ENCODE data around the gene SNAPC4. TPM values are rescaled to one million over a fixed set of nuclear protein-coding genes. Genes with fewer than 3 reads are reported as not detected.

The SNAPC4 gene
- total and polyA plus RNA-seq, 2 donors (not counting 1 experiment from before 2014, with no cell fraction given): 1.8 to 3.8 TPM

GRCh38 chr9:136441681-136442245, 41.8 kb upstream of the SNAPC4 start:
- TF ChIP-seq CTCF (conservative IDR thresholded peaks at IDR 0.05 in 1 of 2, IDR thresholded peaks at IDR 0.05 in 1 of 2; ENCODE audit: low read depth in 1 of 2, low read length in 2 of 2) (no peak), EZH2 (IDR thresholded peaks at IDR 0.05; ENCODE audit: low read length, missing control alignments) (no peak)
- peaks cover 13% of the 10 kb centered on the region for H3K4me1 ChIP-seq (ENCODE audit: control insufficient read depth, extremely low read depth, insufficient read depth, low read length)
- H3K79me2 ChIP-seq (ENCODE audit: control insufficient read depth, insufficient read depth, low read length): peaks cover 23% of the 10 kb centered on the region
- H3K4me2 ChIP-seq (ENCODE audit: extremely low read depth, insufficient read depth, low read length): no peak overlapping the region
- H4K20me1 ChIP-seq (ENCODE audit: control insufficient read depth, extremely low read depth, insufficient read depth, low read length): no peaks in the 10 kb centered on the region
- H3K4me3 ChIP-seq (replicated peaks in 1 of 4; ENCODE audit: control extremely low read depth in 1 of 4, insufficient read depth in 1 of 4, low read depth in 3 of 4, low read length in 4 of 4): no peak overlapping the region
- no peak overlapping the region for H2AFZ ChIP-seq (ENCODE audit: low read length)
- no peak overlapping the region for H3K27ac ChIP-seq (ENCODE audit: insufficient read depth, low read length)
- peaks cover 33% of the 10 kb centered on the region for H3K36me3 ChIP-seq (ENCODE audit: control insufficient read depth, insufficient read depth, low read length)
- no peak overlapping the region for H3K9ac ChIP-seq (ENCODE audit: insufficient read depth, low read length)
- no peaks in the 10 kb centered on the region for H3K9me3 ChIP-seq (ENCODE audit: control insufficient read depth, insufficient read depth, low read depth, low read length)
- no peak for DNase-seq (ENCODE audit: low read depth in 2 of 2)
- no peaks in the 10 kb centered on the region for H3K27me3 ChIP-seq (ENCODE audit: control insufficient read depth, insufficient read depth, low read length)

GRCh38 chr9:136441191-136441680, 41.3 kb upstream of the SNAPC4 start:
- H3K36me3 ChIP-seq (ENCODE audit: control insufficient read depth, insufficient read depth, low read length): peaks cover 30% of the 10 kb centered on the region

GRCh38 chr9:136439481-136440408, 39.8 kb upstream of the SNAPC4 start, which contains the start of gene INPP5E:
Gene INPP5E, minus strand, starts transcription at chr9:136439845. Its CDS starts 426 bp downstream, at chr9:136439419.
- Histone ChIP-seq H3K9ac (ENCODE audit: insufficient read depth, low read length) (peak within 1 kb of the TSS; percentile 85), H3K4me2 (ENCODE audit: extremely low read depth, insufficient read depth, low read length) (peak within 1 kb of the TSS; percentile 90), H3K27me3 (ENCODE audit: control insufficient read depth, insufficient read depth, low read length) (no peaks in the 10 kb centered on the region), H3K9me3 (ENCODE audit: control insufficient read depth, insufficient read depth, low read depth, low read length) (no peaks in the 10 kb centered on the region), H3K79me2 (ENCODE audit: control insufficient read depth, insufficient read depth, low read length) (peaks cover 42% of the 10 kb centered on the region), H2AFZ (ENCODE audit: low read length) (no peak within 1 kb of the TSS), H3K36me3 (ENCODE audit: control insufficient read depth, insufficient read depth, low read length) (peaks cover 25% of the 10 kb centered on the region), H3K27ac (ENCODE audit: insufficient read depth, low read length) (peak within 1 kb of the TSS; percentile 77), H3K4me1 (ENCODE audit: control insufficient read depth, extremely low read depth, insufficient read depth, low read length) (peaks cover 13% of the 10 kb centered on the region), H3K4me3 (replicated peaks in 1 of 4; ENCODE audit: control extremely low read depth in 1 of 4, insufficient read depth in 1 of 4, low read depth in 3 of 4, low read length in 4 of 4) (peak within 1 kb of the TSS; percentile 73 to 83 (median 78)), H4K20me1 (ENCODE audit: control insufficient read depth, extremely low read depth, insufficient read depth, low read length) (no peaks in the 10 kb centered on the region)
- DNase-seq (ENCODE audit: low read depth in 2 of 2): peak; percentile 64 to 69
- peak; percentile 31 to 38 for TF ChIP-seq CTCF (conservative IDR thresholded peaks at IDR 0.05 in 1 of 2, IDR thresholded peaks at IDR 0.05 in 1 of 2; ENCODE audit: low read depth in 1 of 2, low read length in 2 of 2)
- no peak for TF ChIP-seq EZH2 (IDR thresholded peaks at IDR 0.05; ENCODE audit: low read length, missing control alignments)

More at GRCh38 chr9:136441191-136441680, 41.3 kb upstream of the SNAPC4 start:
- DNase-seq (ENCODE audit: low read depth in 2 of 2): peak in 1 of 2 donors; percentile 81
- H3K4me2 ChIP-seq (ENCODE audit: extremely low read depth, insufficient read depth, low read length): no peak overlapping the region
- H3K27ac ChIP-seq (ENCODE audit: insufficient read depth, low read length): no peak overlapping the region
- H3K27me3 ChIP-seq (ENCODE audit: control insufficient read depth, insufficient read depth, low read length): no peaks in the 10 kb centered on the region
- no peak overlapping the region for H3K9ac ChIP-seq (ENCODE audit: insufficient read depth, low read length)
- no peak overlapping the region for H3K4me3 ChIP-seq (replicated peaks in 1 of 4; ENCODE audit: control extremely low read depth in 1 of 4, insufficient read depth in 1 of 4, low read depth in 3 of 4, low read length in 4 of 4)
- no peak for TF ChIP-seq EZH2 (IDR thresholded peaks at IDR 0.05; ENCODE audit: low read length, missing control alignments)
- no peak overlapping the region for H2AFZ ChIP-seq (ENCODE audit: low read length)
- H4K20me1 ChIP-seq (ENCODE audit: control insufficient read depth, extremely low read depth, insufficient read depth, low read length): no peaks in the 10 kb centered on the region
- H3K79me2 ChIP-seq (ENCODE audit: control insufficient read depth, insufficient read depth, low read length): peaks cover 29% of the 10 kb centered on the region
- no peaks in the 10 kb centered on the region for H3K9me3 ChIP-seq (ENCODE audit: control insufficient read depth, insufficient read depth, low read depth, low read length)
- H3K4me1 ChIP-seq (ENCODE audit: control insufficient read depth, extremely low read depth, insufficient read depth, low read length): peaks cover 13% of the 10 kb centered on the region
